Measurements from ENCODE around the gene LRRC58. TPM values are rescaled to one million over a fixed set of nuclear protein-coding genes. Genes with fewer than 3 reads are reported as not detected.

LRRC58 gene
- total and polyA plus RNA-seq, 8 donors = 21.3 to 27.7 (median 25.5) TPM

GRCh38 chr3:120368172-120368571 lies 19.0 kb upstream of the LRRC58 start:
- TF ChIP-seq, protein P1, sequence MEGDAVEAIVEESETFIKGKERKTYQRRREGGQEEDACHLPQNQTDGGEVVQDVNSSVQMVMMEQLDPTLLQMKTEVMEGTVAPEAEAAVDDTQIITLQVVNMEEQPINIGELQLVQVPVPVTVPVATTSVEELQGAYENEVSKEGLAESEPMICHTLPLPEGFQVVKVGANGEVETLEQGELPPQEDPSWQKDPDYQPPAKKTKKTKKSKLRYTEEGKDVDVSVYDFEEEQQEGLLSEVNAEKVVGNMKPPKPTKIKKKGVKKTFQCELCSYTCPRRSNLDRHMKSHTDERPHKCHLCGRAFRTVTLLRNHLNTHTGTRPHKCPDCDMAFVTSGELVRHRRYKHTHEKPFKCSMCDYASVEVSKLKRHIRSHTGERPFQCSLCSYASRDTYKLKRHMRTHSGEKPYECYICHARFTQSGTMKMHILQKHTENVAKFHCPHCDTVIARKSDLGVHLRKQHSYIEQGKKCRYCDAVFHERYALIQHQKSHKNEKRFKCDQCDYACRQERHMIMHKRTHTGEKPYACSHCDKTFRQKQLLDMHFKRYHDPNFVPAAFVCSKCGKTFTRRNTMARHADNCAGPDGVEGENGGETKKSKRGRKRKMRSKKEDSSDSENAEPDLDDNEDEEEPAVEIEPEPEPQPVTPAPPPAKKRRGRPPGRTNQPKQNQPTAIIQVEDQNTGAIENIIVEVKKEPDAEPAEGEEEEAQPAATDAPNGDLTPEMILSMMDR (IDR thresholded peaks at IDR 0.05) = no peak
- Histone ChIP-seq H3K9me3 (no peaks in the 10 kb centered on the region), H3K27ac (no peak overlapping the region), H3K4me1 (no peaks in the 10 kb centered on the region), H3K36me3 (no peaks in the 10 kb centered on the region), H3K27me3 (no peaks in the 10 kb centered on the region), H3K4me3 (no peak overlapping the region)
- intact Hi-C loops (cut with DNase I) = no loop called here
- ATAC-seq (no peak), DNase-seq (no peak)

- no peaks in the 10 kb centered on the region for H3K36me3 ChIP-seq
- no peaks in the 10 kb centered on the region for H3K4me1 ChIP-seq
- TF ChIP-seq, protein P1 (IDR thresholded peaks at IDR 0.05) = no peak
- DNase-seq = no peak
- no peaks in the 10 kb centered on the region for H3K9me3 ChIP-seq
- no peak overlapping the region for H3K4me3 ChIP-seq
- no peak overlapping the region for H3K27ac ChIP-seq
- ATAC-seq = no peak
- intact Hi-C loops (cut with DNase I) = no loop called here
- H3K27me3 ChIP-seq = no peaks in the 10 kb centered on the region
These were observed 15.7 kb upstream of the LRRC58 start for GRCh38 chr3:120364821-120365220.

- Histone ChIP-seq H3K9me3 (no peaks in the 10 kb centered on the region), H3K4me3 (no peak overlapping the region), H3K27ac (no peak overlapping the region), H3K27me3 (no peaks in the 10 kb centered on the region), H3K4me1 (no peaks in the 10 kb centered on the region), H3K36me3 (no peaks in the 10 kb centered on the region)
- TF ChIP-seq, protein P1 (IDR thresholded peaks at IDR 0.05) = no peak
- intact Hi-C loops (cut with DNase I) = no loop called here
- DNase-seq = no peak
- no peak for ATAC-seq
These were observed 14.9 kb upstream of the LRRC58 start for GRCh38 chr3:120364101-120364500.

GRCh38 chr3:120357807-120358206 lies 8.7 kb upstream of the LRRC58 start:
- Histone ChIP-seq H3K27ac (no peak overlapping the region), H3K36me3 (no peaks in the 10 kb centered on the region), H3K4me1 (no peaks in the 10 kb centered on the region), H3K9me3 (no peaks in the 10 kb centered on the region), H3K27me3 (no peaks in the 10 kb centered on the region), H3K4me3 (no peak overlapping the region)
- intact Hi-C loops (cut with DNase I) = no loop called here
- DNase-seq (no peak), ATAC-seq (no peak)
- TF ChIP-seq, protein P1 (IDR thresholded peaks at IDR 0.05) = no peak

DNA sequence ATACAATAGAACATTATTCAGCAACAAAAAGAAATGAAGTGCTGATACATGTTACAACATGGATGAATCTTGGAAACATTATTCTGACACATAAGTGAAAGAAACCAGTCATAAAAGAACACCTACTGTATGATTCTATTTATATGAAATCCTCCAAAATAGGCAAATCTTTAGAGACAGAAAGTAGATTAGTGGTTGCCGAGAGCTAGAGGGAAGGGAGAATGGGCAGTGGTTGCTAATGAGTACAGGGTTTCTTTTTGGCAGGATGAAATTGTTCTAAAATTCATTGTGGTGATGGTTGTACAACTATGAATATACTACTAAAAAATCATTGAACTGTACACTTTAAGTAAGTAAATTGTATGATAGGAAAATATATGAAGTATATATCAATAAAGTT lies 6.3 kb upstream of the LRRC58 start:
- intact Hi-C loops (cut with DNase I) = no loop called here
- Histone ChIP-seq H3K9me3 (no peaks in the 10 kb centered on the region), H3K27me3 (no peaks in the 10 kb centered on the region), H3K4me1 (peaks cover 4% of the 10 kb centered on the region in 2 donors), H3K27ac (no peak overlapping the region), H3K36me3 (no peaks in the 10 kb centered on the region), H3K4me3 (no peak overlapping the region)
- no peak for ATAC-seq
- TF ChIP-seq, protein P1 (IDR thresholded peaks at IDR 0.05) = no peak
- DNase-seq = no peak
